Measurements from ENCODE around the gene FAM13C. TPM values are rescaled to one million over a fixed set of nuclear protein-coding genes. Genes with fewer than 3 reads are reported as not detected.

The FAM13C gene
- total RNA-seq, 6 experiments from 2014 or later = 0.49 to 7.4 (median 1.5) TPM

- Histone ChIP-seq H3K4me3 (no peak overlapping the region), H3K9me3 (no peaks in the 10 kb centered on the region), H3K27me3 (no peaks in the 10 kb centered on the region), H3K36me3 (no peaks in the 10 kb centered on the region), H3K4me1 (peaks cover 0 to 3% (median 0%) of the 10 kb centered on the region in 4 donors), H3K27ac (no peak overlapping the region)
- TF ChIP-seq POLR2A (IDR thresholded peaks at IDR 0.05) (no peak), CTCF (IDR thresholded peaks at IDR 0.05) (no peak)
- intact Hi-C loops (cut with DNase I) = no loop called here
- ATAC-seq = no peak
- DNase-seq = no peak
Observed at GRCh38 chr10:59331661-59332060, 30.7 kb downstream of the FAM13C start.

- TF ChIP-seq CTCF (IDR thresholded peaks at IDR 0.05) = no peak
- no peak for TF ChIP-seq POLR2A (IDR thresholded peaks at IDR 0.05)
- ATAC-seq = no peak
- intact Hi-C loops (cut with DNase I) = no loop called here
Observed at GRCh38 chr10:59325116-59325515, 37.2 kb downstream of the FAM13C start.

GRCh38 chr10:59324597-59324996, 37.8 kb downstream of the FAM13C start:
- Histone ChIP-seq H3K27ac (no peak overlapping the region), H3K36me3 (no peaks in the 10 kb centered on the region), H3K4me1 (peaks cover 0 to 23% (median 8%) of the 10 kb centered on the region in 4 donors), H3K4me3 (no peak overlapping the region), H3K27me3 (no peaks in the 10 kb centered on the region), H3K9me3 (no peaks in the 10 kb centered on the region)
- TF ChIP-seq POLR2A (IDR thresholded peaks at IDR 0.05) (no peak), CTCF (IDR thresholded peaks at IDR 0.05) (no peak)
- DNase-seq (no peak), ATAC-seq (no peak)
- intact Hi-C loops (cut with DNase I) = no loop called here

More at GRCh38 chr10:59325116-59325515, 37.2 kb downstream of the FAM13C start:
- no peak for DNase-seq
- Histone ChIP-seq H3K4me1 (peaks cover 0 to 23% (median 8%) of the 10 kb centered on the region in 4 donors), H3K36me3 (no peaks in the 10 kb centered on the region), H3K4me3 (no peak overlapping the region), H3K27me3 (no peaks in the 10 kb centered on the region), H3K27ac (no peak overlapping the region), H3K9me3 (no peaks in the 10 kb centered on the region)

GRCh38 chr10:59323831-59324401, 38.4 kb downstream of the FAM13C start:
- H3K27ac ChIP-seq = peak overlapping the region in 2 of 3 donors; percentile 70 to 72
- intact Hi-C loops (cut with DNase I) = no loop called here

More at GRCh38 chr10:59323831-59324401, 38.4 kb downstream of the FAM13C start:
- Histone ChIP-seq H3K9me3 (no peaks in the 10 kb centered on the region), H3K27me3 (no peaks in the 10 kb centered on the region), H3K36me3 (no peaks in the 10 kb centered on the region), H3K4me1 (peaks cover 0 to 23% (median 8%) of the 10 kb centered on the region in 4 donors), H3K4me3 (no peak overlapping the region)
- no peak for ATAC-seq
- 83% methylated on average over 1 of the region's 2 CpGs for WGBS (ENCODE audit: insufficient coverage, low coverage, low lambda C conversion rate, missing lambda C conversion rate)
- no peak for DNase-seq
- no peak for TF ChIP-seq CTCF (IDR thresholded peaks at IDR 0.05)
- no peak for TF ChIP-seq POLR2A (IDR thresholded peaks at IDR 0.05)
